IPS-NIHi7 (cell line): ENCODE measurements around the gene METTL21C.

ENCODE experiments used
- DNase-seq: peaks from one replicate; pipeline ENCODE4 v3.0.0; 2012; ENCODE audit warnings: mixed read lengths; ENCODE audit errors: extremely low spot score

METTL21C gene

GRCh38 chr13:102697929-102698648 lies 3.2 kb upstream of the METTL21C start:
- DNase-seq, result no peak

- no peak for DNase-seq
These were observed 2.4 kb upstream of the METTL21C start for GRCh38 chr13:102697264-102697663.

- no peak for DNase-seq
These were observed 1.6 kb upstream of the METTL21C start for GRCh38 chr13:102696465-102696864.

DNA sequence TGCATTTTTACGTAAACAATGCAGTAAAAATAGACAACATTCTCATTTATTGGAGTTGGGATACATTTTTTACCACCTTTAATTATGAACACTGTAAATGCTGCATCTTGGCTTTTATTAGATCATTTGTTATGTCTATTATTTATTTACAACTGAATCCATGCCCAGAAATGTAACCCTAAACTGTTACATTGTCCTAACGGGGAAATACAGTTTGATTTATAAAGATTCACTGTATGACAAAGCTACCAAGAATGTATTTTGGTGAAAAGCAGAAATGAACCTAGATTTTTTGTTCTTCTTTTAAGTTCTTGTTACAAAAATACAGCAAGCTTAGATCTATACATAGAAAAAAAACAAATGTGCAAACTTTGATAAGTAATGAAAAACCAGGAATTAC lies 1.1 kb downstream of the METTL21C start:
- no peak for DNase-seq

GRCh38 chr13:102693250-102693649 lies 1.6 kb downstream of the METTL21C start:
- DNase-seq, result no peak

GRCh38 chr13:102692491-102692826 lies 2.4 kb downstream of the METTL21C start:
- no peak for DNase-seq

- DNase-seq, result no peak
These were observed 4.0 kb downstream of the METTL21C start for GRCh38 chr13:102690883-102691282.

- DNase-seq, result no peak
These were observed 6.4 kb downstream of the METTL21C start for GRCh38 chr13:102688306-102688973.

- no peak for DNase-seq
These were observed 7.3 kb downstream of the METTL21C start for GRCh38 chr13:102687520-102687919.

- no peak for DNase-seq
These were observed 8.8 kb downstream of the METTL21C start for GRCh38 chr13:102686024-102686423.

GRCh38 chr13:102683637-102684036 lies 11.2 kb downstream of the METTL21C start:
- DNase-seq, result no peak

GRCh38 chr13:102682727-102683126 lies 12.1 kb downstream of the METTL21C start:
- no peak for DNase-seq

DNA sequence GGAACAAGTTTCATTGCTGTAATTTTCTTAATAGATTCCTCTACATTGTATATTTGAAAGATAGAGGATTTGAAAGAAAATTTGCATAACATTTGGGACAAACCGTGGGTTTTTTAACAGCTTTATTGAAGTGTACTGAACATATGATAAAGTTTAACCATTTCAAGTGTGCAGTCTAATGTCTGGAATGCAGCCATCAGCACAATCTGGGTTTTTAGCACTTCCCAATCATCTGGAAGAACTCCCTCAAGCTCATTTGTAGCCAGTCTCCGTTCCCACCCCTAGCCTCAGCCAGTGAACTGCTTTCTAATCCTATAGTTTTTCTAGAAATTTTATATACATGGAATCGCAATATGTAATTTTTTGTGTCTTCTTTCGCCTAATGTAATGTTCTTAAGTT lies 12.6 kb downstream of the METTL21C start:
- DNase-seq, result no peak

DNA sequence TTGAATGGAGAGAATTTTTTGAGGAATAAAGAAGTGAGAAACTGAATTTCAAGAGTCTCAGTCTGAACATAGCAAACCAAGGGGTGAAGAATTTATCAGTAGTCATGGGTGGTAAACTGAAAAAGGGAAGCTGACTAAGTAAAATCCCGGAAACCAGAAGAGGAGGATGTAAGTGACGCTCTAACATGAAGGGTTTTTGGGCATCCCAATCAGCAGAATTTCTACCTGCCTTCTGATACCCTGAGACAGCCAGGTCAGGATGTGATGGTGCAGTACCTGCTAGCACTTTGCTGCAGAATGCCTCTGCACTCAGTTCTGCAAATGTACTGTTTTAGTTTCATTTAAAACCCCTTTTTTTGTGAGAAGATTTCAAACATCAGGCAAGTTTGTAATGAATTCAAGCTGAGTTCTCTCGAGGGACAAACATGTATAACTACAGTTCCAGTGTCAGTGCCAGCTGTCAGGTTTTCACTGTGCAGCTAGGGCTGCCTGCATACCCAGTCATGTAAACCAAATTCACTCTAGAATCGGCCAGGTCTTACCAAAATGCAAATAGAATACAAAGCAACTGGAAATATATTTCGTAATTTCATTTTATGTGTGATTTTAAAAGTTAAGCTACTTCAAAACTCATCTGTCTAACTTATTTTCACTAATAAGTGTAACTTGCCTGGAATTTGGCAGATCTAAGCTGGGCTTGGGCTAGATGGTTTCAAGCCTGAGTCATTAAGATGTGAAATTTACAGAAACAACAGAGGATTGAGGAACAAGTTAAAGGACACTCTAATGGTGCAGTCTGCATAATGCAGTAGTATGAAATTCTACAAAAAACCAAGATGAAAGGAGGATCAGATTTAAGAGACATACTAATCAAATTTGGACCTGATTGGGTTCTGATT lies 13.8 kb downstream of the METTL21C start:
- DNase-seq, result no peak

- no peak for DNase-seq
These were observed 14.6 kb downstream of the METTL21C start for GRCh38 chr13:102680133-102680717.

GRCh38 chr13:102679449-102680132 lies 15.3 kb downstream of the METTL21C start:
- DNase-seq, result no peak

- no peak for DNase-seq
These were observed 16.3 kb downstream of the METTL21C start for GRCh38 chr13:102678339-102679107.

- DNase-seq, result no peak
These were observed 17.7 kb downstream of the METTL21C start for GRCh38 chr13:102677122-102677521.

GRCh38 chr13:102675115-102675514 lies 19.7 kb downstream of the METTL21C start:
- DNase-seq, result no peak

- DNase-seq, result no peak
These were observed 24.7 kb downstream of the METTL21C start for GRCh38 chr13:102670130-102670529.

GRCh38 chr13:102667911-102668310 lies 26.9 kb downstream of the METTL21C start:
- DNase-seq, result no peak
